Globus pallidus (tissue), 1 donor: ENCODE data around the gene TBRG4.

Experiments
- DNase-seq: peaks from one replicate; pipeline ENCODE4 v3.0.0-alpha.2; 2015; ENCODE audit warnings: low spot score

Gene TBRG4

DNA sequence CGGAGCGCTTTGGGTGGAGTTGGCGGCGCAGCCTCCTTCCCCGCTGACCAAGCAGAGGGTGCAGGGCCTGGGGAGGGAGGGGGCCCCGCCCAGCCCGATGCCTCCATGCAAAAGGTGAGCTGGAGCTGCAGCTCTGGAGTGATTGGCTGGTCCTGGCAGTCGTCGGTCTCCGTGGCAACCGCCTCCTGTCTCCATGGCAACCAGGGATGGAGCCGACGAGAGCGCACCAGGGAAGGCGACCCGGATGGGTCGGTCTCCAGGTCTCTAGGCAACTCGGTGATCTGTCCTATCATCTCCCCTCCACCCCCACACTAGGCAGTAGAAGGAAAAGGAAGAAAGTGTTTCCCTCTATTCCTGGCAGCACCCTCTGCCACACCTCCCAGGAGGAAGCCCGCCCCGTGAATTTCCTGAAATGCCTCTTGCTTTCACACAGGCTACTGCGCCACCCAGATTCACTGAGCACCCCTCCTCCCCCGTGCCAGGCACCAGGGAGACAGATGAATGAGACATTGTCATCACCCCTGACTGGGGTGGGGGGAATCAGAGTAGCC is 22.1 kb downstream of the TBRG4 start:
- DNase-seq = peak; percentile 99

DNA sequence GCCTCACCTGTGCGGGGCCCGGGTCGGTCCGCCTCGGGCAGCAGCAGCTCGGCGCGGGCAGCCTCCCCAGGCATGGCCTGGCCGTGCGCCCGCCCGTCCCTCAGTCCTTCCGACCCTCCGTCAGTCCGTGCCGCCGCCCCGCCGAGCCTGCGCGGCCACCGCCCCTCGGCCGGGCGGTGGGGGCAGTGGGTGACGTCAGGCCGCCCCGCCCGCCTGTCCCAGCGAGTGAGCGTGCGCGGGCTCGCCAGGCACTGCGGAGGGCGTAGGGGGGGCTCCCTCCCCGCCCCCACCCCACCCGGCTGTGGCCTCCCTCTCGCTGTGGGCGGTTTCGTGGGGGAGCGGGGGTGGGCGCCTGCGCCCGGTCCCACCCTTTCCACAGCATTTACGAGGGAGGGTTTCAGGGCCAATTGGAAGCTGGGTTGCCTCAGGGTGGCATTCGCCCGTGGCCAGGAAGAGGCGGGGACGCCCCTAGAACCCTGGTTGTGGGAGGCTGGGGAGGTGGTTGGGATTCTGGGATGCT is 22.6 kb downstream of the TBRG4 start, which contains the start of gene NACAD:
TSS of gene NACAD (minus strand) at position 149 of the 520 bp plus-strand sequence. CDS start at position 74, 75 bp downstream.
- DNase-seq = peak; percentile 97

DNA sequence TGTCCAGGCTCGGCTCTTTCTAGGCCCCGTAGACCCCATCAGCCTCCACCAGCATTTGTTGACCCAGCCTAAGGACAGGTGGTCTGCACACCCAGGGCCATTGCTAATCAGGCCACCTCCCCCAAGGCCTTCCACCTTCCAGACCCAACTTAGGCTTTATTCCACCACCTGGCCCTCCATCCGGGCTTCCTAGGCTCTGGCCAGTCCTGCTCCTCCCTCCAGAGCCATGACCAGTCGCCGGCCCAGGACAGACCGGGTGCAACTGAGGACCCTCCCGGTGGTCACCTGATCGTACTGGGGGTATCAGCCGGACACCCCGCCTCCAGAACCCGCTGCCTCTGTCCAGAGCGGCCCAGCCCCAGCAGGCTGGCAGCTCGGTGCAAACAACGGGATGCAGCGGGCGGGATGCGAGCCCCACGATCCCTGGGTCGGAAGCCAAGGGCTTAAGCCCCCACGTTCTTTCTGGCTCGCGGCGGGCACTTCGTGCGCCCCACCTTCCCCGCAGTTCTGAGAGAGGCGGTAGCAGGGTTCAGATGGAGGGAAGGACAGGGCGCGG is 23.3 kb downstream of the TBRG4 start:
- no peak for DNase-seq

DNA sequence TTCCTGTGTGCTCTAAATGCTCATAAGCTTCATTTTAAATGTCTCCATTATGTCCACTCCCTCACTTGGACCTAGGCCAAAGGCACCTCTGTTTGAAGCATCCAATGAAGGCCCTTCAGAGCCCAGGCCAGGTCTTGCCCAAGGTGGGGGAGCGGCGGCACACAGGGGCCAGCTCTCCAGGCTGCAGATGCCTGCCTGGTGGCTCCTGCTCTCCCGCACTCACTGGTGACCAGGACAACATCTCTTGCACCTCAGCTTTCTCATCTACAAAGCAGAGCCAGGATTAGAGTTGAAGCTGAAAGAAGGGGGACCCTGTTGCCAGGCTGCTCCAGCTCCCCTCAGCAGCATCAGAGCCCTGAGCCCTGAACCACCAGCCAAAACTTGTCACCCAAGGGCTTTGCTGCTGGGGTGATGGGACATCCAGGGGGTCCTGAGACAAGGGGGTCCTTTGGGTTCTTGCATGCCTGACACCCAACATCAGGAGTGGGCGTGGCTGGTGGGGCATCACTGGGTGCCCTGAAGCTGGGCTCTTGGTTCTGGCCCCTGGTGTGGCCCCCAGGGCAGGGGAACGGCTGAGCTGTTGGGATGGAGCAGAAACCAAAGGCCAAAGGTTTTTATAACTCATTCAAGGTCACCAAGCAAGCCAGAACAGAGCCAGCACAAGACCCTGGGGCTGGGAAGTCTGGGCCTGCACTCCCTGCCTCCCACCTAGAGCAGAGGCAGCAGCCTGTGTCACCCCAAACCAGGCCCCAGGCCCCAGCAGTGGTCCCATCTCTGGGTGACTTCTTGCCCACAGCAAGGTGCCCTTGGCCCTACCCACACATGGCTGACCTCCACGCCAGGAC is 24.0 kb downstream of the TBRG4 start:
- DNase-seq = no peak

DNA sequence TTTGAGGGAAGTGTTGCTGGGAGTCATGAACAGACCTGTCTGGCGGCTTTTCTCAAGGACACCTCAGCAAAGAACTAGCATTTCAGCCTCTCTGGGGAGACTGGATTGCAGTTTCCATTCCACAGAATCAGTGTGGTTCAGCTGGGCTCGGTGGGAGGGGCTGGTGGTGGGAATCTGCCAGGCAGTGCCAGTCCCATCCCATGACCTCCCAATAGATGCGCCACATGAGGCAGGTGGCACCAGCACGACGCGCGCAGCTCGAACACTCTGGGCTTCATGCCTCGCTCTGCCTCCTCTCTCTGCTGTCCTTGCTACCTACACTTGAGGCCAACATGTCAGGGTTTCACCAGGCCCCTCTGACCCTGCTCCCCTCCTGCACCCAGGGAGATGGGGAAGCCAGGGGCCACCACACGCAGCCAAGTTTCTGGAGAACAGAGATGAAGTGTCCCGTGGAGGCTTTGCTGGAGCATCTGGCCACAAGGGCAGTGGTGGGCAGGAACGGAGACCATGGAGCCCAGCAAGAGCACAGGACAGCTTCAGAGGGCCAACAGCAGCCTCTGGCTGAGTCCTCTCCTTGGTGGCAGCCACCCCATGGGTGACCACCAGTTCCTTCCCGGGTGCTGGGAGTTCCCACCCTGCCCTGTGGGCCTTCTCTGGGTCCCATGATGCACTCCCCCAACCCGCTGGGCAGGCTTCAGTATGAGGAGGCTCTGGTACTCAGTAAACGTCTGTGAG is 25.0 kb downstream of the TBRG4 start:
- peak; percentile 88 for DNase-seq

DNA sequence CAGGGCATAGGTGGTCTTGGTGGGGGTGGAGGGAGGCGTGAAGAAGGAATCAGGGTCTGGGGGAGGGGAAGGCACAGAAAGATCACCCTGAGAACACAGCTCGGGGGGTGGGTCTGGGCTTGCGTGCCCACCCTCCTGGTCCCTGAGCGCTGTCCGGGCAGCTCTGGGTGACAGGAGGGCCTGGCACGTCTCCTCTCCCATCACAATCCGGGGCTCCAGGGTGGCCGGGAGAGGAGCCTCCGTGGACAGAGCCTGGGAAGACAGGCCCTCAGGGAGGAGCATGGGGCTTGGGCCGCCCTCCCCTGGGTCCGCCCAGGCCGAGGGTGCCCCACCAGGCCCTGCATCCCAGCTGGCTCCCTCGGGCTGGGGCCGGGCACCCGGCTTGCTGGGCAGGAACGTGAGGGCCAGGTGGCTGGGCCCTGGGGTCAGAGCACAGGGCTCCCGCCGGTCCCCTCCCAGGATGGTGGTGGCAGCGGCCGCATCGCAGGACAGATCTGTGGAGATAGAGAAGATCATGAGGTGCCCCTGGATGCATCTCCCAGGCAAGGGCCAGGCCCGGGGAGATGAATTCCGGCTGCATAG is 25.8 kb downstream of the TBRG4 start:
- DNase-seq = no peak

DNA sequence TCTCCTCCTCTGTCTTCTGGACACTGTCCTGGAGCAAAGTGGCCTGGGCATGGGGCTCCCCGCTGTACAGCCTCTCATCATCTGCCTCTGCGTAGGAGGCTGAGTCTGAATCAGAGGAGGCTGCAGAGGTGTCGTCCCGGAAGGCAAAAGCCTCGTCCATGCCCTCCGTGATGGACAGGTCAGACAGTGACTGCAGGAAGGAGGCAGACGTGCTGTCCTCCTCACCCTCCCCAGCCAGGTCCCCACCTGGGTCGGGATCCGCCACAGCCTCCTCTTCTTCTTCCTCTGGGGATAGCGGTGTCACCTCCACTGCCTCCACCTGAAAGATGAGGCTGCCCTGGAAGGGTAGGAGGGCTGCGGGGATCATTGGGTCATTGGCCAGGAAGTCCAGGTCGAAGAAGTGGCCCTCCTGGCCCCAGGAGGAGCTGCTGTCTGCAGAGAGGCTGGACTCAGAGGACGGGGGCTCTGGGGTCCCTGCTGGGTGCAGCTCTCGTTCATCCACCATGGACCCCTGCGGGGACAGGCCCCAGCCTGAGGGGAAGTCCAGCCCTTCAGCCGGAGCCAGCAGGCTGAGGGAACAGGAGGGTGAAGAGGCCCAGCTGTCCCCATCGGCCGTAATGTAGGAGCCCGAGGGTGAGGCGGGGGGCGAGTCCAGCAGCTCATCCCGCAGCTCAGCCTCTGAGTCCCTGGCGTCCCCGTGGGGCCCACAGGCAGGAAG is 26.4 kb downstream of the TBRG4 start:
- DNase-seq = no peak

DNA sequence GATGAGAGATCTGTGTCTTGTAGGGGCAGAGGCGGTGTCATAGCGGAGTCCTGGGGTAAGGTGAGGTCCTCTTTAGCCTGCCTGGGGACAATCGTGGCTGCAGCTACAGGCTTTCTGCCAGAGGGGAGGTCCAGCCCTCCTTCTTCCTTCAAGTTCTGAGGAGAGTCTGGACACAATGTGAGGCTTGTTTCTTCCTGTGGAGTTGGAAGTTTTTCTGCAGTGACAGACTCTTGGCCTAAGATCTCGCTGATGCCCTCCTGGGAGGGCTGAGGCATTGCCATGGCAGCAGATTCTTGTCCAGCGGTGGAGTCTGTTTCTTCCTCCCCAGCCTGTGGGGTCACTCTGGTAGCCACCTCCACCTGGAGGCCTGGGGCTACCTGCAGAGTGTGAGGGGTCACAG is 27.2 kb downstream of the TBRG4 start:
- DNase-seq = no peak

DNA sequence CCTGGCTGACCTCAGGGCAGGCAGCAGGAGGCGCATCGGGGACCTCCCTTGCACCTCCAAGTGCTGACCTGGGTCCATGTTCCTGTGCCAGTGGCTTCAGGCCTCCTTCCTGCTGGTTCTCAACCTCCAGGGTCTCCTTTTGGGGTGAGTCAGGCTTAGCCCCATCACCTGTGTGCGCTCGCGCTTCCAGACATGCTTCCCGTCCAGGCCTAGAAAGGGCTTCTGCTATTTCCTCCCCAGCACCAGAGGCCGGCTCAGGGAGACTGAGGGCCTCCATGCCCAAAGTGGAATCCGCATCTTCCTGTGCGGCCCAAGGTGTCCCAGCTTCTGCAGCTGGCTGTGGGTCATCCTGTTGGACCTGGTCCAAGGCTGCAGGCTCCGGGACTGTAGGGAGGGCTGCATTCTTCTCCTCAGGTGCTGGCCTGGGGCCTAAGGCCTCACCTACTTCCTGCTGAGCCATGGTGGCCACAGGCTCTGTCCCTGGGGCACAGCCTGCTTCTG is 28.6 kb downstream of the TBRG4 start:
- DNase-seq = no peak

DNA sequence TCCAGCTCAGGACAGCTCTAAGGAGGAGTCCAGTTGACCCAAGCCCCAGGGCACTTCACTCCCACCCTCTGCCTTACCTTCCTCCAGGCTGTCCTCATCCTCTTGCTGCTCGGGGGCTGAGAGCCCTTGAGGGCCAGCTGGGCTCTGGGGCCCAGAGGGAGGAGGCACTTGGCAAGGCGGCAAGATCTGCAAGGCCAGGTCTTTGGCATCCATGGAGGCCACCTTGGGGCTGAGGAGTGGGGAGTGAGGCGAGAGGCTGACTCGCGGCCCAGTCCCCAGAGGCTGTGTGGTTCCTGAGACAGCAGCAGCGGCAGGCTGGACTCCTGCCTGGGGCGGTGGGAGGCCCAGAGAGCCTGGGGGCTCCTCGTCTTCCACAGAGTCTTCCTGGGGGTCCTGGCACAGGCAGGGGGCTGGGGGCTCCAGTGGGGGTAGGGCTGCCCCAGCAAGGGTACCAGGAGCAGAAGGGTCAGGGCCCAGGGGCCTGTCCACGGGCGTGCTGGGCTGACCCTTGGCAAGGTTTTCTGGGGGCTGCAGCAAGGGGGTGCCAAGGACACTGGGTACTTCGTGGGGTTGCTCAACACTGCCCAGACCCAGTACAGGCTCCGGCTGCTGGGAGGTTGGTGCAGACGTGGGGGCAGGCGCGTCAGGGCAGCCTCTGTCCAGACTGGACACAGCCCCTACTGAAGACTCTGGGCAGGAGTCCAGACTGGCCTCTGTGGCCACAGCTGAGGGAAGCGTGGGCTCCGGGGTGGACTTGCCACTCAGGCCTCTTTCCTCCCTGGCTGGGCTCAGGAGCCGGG is 29.3 kb downstream of the TBRG4 start:
- DNase-seq = peak; percentile 90

DNA sequence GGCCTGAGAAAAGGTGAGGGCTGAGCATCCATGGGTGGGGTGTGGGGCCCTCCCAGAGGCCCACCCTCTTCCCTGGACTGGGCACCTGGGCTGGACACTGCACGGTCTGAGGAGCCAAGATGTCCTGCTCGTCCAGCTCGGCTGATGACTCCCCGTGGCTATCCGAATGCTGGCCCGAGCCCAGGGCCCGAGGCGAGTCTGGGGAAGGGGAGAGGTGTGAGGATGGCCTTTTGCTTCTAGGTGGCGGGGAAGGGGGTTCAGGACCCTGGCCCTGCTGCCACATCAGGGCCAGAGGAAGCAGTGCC is 29.9 kb downstream of the TBRG4 start:
- DNase-seq = no peak

DNA sequence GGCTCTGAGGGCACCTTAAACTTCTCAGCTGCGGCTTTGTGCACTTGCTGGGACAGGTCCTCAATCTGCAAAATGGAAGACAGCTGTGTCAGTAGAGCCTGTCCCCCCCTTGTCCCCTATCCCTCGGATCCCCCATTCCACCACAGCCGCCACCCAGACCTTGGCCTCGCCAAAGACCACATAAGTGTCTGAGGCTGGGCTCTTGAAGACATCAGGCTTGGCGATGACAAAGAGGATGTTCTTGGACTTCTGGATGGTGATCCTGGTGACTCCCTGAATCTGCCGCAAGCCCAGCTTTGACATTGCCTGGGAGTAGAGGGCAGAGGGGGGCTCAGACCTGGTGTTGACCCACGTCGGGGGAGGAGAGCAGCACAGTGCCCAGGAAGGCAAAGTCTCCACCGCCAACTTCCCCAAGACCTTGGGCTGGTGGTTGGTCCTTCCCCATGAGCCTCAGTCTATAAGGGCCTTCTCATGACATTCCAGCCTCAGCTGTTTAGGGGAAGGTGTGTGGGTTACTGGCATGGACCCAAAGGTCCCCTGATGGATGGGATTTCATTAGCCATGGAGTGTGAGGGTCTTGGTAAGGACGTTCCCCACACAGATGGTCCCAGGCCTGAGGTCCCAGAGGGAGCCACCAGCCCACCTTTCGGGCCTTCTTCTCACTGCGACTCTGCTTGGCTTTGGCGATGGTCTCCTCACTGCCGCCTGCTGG is 30.4 kb downstream of the TBRG4 start:
- DNase-seq = no peak

DNA sequence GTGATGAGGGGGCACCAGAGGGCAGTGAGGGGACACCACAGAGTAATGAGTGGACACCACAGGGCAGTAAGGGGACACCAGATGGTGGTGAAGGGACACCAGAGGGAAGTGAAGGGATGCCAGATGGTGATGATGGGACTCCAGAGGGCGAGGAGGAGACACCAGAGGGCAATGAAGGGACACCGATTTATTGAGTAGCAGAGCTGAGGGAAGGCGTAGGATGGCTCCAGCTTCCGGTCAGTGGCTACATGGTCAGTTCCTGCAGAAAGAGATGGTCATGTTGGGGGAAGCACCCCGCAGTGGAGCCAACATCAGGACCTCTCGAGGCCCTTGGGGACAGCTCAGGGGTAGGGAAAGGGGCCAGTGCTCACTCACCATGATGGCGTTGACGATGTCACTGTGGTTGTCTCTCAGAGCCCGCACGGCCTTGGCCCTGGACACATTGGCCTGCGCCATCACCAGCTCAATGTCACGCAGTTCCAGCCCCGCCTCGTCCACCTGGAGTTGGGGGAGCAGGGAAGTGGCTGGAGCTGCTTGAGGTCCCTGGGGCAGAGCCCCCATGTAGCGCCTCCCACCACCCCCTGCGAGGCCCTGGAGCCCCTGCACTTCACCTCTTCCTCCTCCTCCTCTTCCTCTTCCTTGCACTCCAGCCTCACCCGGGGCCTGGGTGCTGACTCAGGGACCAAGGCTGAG is 31.1 kb downstream of the TBRG4 start:
- no peak for DNase-seq

DNA sequence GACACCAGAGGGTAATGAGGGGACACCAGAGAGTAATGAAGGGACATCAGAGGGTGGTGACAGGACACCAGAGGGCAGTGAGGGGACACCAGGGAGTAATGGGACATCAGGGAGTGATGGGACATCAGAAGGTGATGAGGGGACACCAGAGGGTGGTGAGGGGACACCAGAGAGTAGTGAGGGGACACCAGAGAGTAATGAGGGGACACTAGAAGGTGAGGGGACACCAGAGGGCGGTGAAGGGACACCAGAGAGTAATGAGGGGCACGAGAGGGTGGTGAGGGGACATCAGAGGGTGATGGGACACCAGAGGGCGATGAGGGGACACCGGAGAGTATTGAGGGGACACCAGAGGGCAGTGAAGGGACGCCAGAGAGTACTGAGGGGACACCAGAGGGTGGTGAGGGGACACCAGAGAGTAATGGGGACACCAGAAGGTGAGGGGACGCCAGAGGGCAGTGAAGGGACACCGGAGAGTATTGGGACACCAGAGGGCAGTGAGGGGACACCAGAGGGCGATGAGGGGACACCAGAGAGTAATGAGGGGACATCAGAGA is 33.3 kb downstream of the TBRG4 start:
- no peak for DNase-seq

DNA sequence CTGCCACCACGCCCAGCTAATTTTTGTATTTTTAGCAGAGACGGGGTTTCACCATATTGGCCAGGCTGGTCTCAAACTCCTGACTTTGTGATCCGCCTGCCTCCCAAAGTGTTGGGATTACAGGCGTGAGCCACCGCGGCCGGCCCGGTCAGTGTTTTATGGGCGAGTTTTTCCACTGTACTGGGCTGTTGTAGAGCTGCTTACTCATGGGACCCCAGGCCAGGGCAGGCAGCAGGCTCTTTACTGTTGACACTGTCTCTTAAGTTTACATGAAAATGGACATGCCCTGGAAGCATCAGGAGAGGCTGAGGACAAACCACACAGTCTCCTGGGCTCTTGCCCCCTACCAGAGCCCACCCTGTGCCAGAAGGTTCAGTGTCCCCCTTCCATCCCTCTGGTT is 33.9 kb downstream of the TBRG4 start:
- DNase-seq = no peak

DNA sequence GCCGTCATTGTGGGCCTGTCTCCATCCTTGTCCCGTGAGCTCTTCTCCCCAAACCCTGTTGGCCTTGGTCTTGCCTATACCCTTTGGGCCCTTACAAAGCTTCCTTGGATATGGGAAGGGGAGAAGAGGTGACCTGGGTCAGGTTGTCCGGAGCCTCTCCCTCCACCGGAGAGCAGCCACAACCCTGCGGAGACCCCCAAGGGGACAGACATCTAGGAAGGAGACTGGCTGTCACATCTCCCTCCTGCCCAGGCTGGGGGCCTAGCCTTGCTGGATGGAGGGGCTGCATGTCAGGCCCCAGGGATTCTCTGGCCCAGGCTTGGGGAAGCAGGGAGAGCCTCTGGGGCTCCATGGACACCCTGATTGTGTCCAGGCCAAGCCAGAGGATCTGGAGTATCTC is 34.6 kb downstream of the TBRG4 start:
- no peak for DNase-seq

DNA sequence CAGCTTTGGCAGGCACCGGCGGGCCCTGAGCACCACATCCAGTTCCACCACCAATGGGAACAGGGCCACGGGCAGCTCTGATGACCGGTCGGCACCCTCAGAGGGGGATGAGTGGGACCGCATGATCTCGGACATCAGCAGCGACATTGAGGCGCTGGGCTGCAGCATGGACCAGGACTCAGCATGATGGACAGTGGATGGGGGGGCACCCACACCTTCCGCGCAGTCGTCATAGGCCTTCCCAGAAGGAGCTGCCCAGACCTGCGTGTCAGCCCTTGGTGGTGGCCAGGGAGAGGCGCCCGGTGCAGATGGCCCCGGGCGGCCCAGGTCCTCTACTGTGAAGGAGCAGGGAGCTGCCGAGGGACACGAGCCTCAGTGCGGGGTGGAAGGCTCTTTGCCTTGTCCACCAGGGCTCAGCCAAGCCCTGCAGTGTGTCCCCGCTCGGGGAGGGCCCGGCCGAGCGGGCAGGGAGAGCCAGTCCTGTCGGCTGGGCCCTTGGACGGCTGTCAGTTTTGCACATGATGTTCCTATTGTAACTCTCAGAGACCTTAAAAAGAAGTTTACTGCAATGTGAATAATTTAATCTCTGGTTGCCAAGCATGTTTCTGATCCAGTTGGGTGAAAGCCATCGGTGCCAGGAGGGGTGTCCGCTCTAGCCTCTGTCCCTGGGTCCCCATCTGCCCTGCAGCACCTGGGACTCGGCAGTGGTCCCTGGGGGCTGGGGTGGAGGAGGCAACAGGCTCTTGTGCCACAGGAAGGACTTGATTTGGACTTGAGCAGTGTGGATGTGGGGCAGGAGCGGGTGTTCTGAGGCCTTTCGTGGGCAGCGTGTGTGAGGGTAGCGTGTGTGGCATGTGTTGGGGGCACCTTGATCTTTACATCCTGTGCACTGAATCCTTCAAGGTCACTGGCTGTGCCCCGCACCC is 35.4 kb downstream of the TBRG4 start:
- DNase-seq = no peak

DNA sequence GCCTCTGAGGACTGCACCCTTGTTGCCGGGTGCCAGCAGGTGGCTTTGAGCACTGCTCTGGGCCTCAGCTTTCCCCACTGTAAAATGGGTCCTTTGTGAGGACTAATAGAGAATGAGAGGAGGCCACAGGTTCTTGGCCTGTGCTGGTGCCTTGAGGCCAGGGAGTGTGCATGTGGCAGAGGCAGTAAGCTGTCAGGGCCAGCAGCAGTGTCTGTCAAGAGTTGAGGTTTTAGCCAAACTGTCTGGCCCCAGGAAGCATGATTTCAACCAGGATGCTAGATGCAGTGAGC is 36.2 kb downstream of the TBRG4 start:
- no peak for DNase-seq
